Prostate gland (tissue), 2 donors: Measurements from ENCODE around the gene PAK5.

Experiments used
- CTCF ChIP-seq, 4 experiments: fragments of 200-600 bp in 2 of 4; fragments of 450-650 bp in 2 of 4; sonication (generic) in 2 of 4; IDR thresholded peaks; 1 replicate in 3 of 4; 2 replicates in 1 of 4; pipeline ENCODE4 v1.5.1; 2016 to 2019; ENCODE audit warnings: antibody characterized with exemption in 4 of 4, mild to moderate bottlenecking in 2 of 4, moderate library complexity in 2 of 4
- POLR2A ChIP-seq: fragments of 450-650 bp; IDR thresholded peaks from one replicate; pipeline ENCODE4 v1.6.1; 2016; ENCODE audit warnings: antibody characterized with exemption, mild to moderate bottlenecking
- POLR2AphosphoS5 ChIP-seq: sonication (generic); formaldehyde crosslinking; IDR thresholded peaks from one replicate; pipeline ENCODE4 v1.6.1; 2017; ENCODE audit warnings: antibody characterized with exemption

- TF ChIP-seq CTCF (IDR thresholded peaks at IDR 0.05): no peak
- TF ChIP-seq POLR2AphosphoS5: no peak
- no peak for TF ChIP-seq POLR2A
Measured at GRCh38 chr20:9775176-9775575, 63.7 kb downstream of the PAK5 start.
